Measurements from ENCODE around the gene SLC25A4.

DNA sequence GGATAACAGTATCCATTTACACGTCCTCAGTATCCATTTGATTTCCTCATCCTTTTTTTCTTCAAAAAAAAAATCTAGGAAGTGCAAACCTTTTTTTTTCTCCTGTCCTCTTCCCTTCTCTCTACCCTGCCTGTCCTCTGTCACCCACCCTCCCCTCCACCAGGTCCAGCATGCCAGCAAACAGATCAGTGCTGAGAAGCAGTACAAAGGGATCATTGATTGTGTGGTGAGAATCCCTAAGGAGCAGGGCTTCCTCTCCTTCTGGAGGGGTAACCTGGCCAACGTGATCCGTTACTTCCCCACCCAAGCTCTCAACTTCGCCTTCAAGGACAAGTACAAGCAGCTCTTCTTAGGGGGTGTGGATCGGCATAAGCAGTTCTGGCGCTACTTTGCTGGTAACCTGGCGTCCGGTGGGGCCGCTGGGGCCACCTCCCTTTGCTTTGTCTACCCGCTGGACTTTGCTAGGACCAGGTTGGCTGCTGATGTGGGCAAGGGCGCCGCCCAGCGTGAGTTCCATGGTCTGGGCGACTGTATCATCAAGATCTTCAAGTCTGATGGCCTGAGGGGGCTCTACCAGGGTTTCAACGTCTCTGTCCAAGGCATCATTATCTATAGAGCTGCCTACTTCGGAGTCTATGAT is 1.7 kb downstream of the SLC25A4 start:
- TF ChIP-seq, protein P1, sequence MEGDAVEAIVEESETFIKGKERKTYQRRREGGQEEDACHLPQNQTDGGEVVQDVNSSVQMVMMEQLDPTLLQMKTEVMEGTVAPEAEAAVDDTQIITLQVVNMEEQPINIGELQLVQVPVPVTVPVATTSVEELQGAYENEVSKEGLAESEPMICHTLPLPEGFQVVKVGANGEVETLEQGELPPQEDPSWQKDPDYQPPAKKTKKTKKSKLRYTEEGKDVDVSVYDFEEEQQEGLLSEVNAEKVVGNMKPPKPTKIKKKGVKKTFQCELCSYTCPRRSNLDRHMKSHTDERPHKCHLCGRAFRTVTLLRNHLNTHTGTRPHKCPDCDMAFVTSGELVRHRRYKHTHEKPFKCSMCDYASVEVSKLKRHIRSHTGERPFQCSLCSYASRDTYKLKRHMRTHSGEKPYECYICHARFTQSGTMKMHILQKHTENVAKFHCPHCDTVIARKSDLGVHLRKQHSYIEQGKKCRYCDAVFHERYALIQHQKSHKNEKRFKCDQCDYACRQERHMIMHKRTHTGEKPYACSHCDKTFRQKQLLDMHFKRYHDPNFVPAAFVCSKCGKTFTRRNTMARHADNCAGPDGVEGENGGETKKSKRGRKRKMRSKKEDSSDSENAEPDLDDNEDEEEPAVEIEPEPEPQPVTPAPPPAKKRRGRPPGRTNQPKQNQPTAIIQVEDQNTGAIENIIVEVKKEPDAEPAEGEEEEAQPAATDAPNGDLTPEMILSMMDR (IDR thresholded peaks at IDR 0.05) = no peak
- TF ChIP-seq POLR2AphosphoS5 (IDR thresholded peaks at IDR 0.05) = no peak
